Fibroblast of the aortic adventitia (primary cell): ENCODE measurements around the gene RALB. TPM values are rescaled to one million over a fixed set of nuclear protein-coding genes. Genes with fewer than 3 reads are reported as not detected.

ENCODE experiments used
- DNase-seq: peaks from one replicate; pipeline ENCODE4 v3.0.0-alpha.2; 2010; ENCODE audit warnings: low read depth
- H3K4me3 ChIP-seq: 2 replicates; pipeline ENCODE4 v1.5.1; 2011; ENCODE audit warnings: low read depth, mild to moderate bottlenecking, control low read depth, low read length, moderate library complexity
- total RNA-seq: library from RNA; depleted of rRNA; stranded (reverse); fragments of >200 nt; gene quantifications from 2 replicates; pipeline ENCODE4 v1.2.3, GENCODE V29; 2012; ENCODE audit warnings: low replicate concordance
- TF ChIP-seq, protein P1 (sequence below): IDR thresholded peaks from 2 replicates; pipeline ENCODE4 v1.5.1; 2011; ENCODE audit warnings: mild to moderate bottlenecking, low read length, control low read depth, inconsistent platforms; ENCODE audit not compliant: insufficient read depth

RALB gene
- total RNA-seq, 1 donor, result 73.7 TPM

DNA sequence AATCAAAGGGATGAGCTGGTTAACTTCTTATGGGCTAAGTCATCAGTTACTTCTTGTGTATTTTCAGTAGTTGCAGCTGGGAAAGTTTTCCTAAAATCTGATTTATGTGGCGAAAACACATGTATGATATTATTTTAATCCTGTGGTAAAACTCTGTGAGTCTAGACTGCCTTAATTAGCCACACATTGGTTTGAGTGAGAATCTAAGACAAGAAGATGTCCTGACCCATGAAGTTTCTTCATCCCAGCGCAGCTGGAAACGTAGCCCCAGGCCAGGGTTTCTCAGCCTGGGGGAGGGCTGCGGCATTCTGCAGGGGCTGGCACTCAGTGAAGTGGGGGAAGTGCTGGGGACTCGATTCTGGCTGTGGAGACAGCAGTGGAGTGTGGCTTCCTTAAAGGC is 48.6 kb downstream of the RALB start:
- TF ChIP-seq, protein P1, sequence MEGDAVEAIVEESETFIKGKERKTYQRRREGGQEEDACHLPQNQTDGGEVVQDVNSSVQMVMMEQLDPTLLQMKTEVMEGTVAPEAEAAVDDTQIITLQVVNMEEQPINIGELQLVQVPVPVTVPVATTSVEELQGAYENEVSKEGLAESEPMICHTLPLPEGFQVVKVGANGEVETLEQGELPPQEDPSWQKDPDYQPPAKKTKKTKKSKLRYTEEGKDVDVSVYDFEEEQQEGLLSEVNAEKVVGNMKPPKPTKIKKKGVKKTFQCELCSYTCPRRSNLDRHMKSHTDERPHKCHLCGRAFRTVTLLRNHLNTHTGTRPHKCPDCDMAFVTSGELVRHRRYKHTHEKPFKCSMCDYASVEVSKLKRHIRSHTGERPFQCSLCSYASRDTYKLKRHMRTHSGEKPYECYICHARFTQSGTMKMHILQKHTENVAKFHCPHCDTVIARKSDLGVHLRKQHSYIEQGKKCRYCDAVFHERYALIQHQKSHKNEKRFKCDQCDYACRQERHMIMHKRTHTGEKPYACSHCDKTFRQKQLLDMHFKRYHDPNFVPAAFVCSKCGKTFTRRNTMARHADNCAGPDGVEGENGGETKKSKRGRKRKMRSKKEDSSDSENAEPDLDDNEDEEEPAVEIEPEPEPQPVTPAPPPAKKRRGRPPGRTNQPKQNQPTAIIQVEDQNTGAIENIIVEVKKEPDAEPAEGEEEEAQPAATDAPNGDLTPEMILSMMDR, result no peak
- DNase-seq, result no peak
- H3K4me3 ChIP-seq, result no peak overlapping the region

DNA sequence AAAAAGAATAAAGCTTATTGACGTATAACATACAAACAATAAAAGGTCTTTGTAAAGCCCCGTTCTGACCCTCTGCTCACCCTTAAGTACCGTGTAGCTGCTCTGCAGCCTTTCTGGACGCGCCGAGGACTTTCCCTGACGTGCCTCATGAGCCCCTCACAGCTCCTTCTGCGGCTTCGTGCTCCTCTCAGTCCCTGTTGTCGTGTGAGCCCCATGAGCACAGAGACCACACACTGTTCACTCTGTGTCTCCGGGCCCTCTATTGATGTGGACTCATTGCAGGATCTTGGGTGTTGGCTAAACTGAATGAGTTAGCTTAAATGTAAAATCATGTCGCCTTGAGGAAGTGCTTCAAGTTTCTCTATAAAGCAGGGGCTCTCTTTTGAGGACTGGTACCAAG is 49.6 kb downstream of the RALB start:
- no peak overlapping the region for H3K4me3 ChIP-seq
- no peak for DNase-seq
- TF ChIP-seq, protein P1, result no peak

DNA sequence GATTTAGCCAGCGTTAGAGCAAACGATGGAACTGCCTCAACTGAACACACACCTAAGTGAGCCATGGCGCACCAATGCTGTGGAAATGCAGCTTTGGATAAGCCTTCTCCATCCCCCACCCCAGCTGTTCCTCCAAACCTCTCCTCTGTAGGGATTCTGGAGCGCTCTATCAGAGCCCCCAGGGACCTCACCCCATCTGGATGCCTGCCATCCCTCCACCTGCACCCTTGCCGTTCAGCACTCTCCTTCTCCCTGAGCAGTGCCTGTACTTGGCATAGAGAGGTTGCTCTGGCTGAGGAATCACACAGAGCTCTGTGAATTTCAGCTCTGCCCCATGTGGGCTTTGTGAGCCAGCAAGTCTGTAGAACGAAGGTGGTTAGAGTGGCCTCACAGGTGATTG is 50.5 kb downstream of the RALB start:
- no peak overlapping the region for H3K4me3 ChIP-seq
- TF ChIP-seq, protein P1, result no peak
- no peak for DNase-seq

DNA sequence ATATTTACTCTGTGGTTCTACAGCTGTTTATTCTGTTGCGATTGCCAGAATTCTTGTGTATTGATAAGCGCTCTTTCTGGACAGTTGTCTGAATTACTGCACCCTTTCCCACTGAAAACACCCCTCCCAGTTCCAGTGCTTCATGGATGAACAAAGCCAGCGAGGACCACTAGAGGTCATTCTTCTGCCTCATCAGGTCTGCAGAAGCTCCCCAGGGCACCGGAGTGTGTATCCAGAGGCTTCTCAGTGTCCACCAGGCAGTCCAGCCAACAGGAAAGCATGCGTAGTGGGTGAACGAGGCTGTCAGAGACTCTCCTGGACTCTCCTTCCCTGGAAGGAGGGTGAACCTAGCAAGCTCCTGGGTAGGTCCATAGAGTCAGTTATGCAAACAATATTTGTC is 52.6 kb downstream of the RALB start:
- DNase-seq, result no peak
- TF ChIP-seq, protein P1, result peak; percentile 22

DNA sequence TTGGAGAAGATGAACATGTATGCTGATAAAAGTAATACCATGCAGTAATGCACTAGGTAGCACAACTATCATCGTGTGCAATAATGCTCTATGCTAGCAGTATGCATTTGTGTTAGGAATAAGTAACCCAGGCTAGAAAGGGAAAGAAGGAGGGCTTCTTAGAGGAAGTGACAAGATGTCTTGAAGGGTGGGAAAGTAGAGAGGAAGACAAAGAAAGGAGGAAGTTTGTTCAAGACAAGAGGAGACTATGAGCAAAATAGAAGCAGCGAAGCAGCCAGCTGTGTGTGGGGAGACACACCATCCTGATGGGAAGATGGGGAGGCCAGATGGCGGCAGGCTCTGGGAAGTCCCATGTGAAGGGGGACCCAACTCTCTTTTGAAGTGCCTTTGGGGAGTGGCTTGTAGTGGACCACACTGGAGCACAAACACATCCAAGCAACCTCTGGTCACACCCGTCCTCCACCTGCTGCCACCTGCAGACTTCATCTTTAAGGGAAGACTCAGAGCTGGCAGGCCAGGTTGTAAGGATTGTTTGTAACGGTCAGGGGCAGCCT is 53.4 kb downstream of the RALB start:
- H3K4me3 ChIP-seq, result no peak overlapping the region
- TF ChIP-seq, protein P1, result no peak
- DNase-seq, result no peak

More for the DNA sequence above, 52.6 kb downstream of the RALB start:
- H3K4me3 ChIP-seq, result no peak overlapping the region

DNA sequence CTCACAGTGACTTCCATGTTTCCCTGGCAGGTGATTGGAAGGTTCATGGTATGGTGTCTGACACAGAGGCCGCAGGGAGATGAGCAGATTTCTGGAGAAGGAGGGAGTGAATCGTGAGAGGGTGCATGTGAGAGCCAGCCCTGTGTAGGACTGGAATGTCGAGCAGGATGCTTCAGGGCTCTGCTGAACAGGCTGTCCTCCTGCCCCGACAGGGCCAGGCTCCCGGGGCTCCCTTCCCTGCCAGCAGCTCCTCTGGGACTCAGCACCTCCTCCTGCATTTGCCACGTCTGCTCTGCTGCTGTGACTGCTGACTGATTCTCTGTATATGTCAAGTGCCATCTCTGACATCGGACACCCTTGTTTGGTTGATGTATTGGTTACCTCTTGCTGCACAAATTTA is 54.8 kb downstream of the RALB start:
- TF ChIP-seq, protein P1, result no peak
- no peak for DNase-seq
- no peak overlapping the region for H3K4me3 ChIP-seq
